Fibroblast of gingiva (primary cell): Measurements from ENCODE around the gene PSMD9.
"Not testable (repeated sequence)": the region's sequence is repeated elsewhere in the genome, so short reads cannot be mapped to it uniquely, and the experiment has no call there.

ENCODE experiments used
- DNase-seq: peaks from one replicate; pipeline ENCODE4 v3.0.0-alpha.2; 2011; ENCODE audit warnings: low read depth

Gene PSMD9, protein sequence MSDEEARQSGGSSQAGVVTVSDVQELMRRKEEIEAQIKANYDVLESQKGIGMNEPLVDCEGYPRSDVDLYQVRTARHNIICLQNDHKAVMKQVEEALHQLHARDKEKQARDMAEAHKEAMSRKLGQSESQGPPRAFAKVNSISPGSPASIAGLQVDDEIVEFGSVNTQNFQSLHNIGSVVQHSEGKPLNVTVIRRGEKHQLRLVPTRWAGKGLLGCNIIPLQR

DNA sequence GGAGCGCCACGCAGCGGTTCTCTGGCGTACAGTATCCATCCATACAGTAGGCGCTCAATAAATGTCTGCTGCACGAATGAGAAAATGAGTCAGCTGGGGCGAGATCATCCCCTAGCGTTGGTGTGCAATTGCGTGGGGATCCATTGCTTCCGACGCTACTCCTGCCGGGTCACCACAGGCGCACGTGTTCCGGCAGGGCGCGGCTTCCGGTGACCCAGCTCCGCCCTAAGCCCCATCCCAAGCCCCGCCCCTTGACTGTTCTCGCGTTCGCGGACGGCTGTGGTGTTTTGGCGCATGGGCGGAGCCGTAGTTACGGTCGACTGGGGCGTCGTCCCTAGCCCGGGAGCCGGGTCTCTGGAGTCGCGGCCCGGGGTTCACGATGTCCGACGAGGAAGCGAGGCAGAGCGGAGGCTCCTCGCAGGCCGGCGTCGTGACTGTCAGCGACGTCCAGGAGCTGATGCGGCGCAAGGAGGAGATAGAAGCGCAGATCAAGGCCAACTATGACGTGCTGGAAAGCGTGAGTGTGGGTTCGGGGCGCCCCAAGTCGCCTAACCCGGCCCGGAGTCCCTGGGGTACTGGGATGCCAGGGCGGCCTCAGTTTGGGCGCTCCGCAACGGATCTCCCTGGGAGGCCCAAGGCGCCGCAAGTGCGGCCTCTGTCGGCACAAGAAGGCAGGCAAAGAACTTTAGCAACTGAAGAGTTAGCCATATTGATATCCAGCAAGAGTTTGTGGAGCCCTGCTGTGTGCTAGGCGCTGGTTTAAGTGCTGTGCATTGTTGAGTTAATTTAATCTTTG is at the start of gene PSMD9:
Gene PSMD9, plus strand, starts transcription at position 313 of the 796 bp plus-strand sequence. Its CDS starts 67 bp downstream, at position 380.
- DNase-seq: peak; percentile 99

GRCh38 chr12:121839106-121839992 is 49.2 kb upstream of the PSMD9 start:
- DNase-seq: peak; percentile 95

- DNase-seq: no peak
Observed at GRCh38 chr12:121839993-121840761, 48.4 kb upstream of the PSMD9 start.

DNA sequence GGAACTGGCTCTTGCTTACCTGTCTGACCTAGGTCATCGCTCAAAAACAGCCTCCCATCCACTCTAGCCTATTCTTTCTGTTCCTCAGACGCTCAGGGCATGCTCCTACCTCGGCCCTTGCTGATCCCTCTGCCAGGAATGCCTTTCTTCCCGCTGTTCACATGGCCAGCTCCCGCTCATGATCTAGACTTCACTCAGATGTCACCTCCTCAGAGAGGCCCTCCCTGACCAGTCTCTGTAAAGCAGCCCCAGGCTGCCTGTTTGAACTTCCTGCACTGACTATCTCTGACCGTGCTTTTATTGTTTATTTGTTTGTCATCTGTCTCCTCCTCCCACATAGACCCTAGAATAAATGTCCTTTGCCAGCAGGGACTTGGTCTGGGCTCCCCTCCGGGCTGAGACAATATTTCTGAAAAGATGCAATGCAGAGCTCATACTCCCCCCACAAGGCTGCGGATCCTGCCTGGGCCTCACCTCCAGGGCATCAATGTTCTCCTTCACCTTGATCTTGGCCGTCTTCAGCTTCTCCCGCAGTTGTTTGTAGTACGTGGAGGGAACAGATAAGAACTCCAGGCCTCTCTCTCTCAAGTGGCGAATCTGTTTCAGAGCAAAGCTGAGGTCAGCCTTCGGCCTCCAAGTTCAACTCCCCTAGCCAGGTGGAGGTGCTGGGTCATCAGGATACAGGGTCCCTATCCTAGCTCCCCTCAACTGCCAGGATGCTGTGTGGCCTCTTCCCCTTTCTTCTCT is 45.2 kb upstream of the PSMD9 start:
- DNase-seq: no peak

DNA sequence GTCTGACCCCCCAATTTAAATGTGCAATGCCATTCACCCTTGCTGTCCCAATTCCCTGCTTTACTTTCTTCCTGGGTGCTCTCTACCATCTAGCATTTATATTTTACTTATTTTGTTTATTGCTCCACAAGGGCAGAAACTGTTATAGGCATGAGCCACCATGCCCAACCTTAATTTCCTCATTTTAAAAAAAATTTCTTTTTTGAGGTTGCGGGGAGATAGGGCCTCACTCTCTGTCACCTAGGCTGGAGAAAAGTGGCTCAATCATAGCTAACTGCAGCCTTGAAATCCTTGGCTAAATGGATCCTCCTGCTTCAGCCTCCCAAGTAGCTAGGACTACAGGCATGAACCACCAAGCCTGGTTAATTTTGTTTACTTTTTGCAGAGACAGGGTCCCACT is 42.9 kb upstream of the PSMD9 start:
- DNase-seq: no peak

GRCh38 chr12:121849211-121849610 is 39.4 kb upstream of the PSMD9 start:
- no peak for DNase-seq

DNA sequence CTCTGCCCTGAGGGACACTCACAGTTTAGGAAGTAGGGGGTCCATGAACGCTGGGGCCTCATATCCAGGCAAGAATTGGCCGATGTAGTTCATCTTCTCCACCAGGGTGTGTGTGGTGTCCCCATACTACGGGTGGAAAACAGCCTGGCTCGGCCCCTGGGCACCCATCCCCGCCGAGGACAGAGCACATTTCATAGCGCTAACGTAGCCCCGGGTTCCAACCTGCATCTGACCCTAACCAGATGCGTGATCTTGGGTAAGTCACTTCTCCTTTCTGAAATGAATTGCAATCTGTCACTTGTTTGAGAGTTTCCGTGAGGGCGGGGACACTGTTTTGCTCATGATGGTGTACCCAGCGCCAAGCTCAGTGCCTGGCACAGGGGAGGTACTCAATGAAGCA is 38.9 kb upstream of the PSMD9 start:
- DNase-seq: no peak

DNA sequence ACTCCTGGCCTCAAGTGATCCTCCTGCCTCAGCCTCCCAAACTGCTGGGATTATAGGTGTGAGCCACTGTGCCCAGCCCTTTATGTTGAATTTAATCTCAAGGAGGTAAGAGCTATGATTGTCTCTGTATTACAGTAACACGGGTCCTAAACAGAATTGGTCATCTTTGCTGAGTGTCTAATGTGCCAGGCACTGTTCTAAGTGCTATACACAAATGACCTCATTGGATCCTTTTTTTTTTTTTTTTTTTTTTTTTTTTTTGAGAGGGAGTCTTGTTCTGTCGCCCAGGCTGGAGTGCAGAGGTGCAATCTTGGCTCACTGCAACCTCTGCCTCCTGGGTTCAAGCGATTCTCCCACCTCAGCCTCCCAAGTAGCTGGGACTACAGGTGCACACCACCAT is 36.2 kb upstream of the PSMD9 start:
- DNase-seq: not testable (repeated sequence)

- peak; percentile 53 for DNase-seq
Observed at GRCh38 chr12:121857322-121858246, 31.0 kb upstream of the PSMD9 start.

DNA sequence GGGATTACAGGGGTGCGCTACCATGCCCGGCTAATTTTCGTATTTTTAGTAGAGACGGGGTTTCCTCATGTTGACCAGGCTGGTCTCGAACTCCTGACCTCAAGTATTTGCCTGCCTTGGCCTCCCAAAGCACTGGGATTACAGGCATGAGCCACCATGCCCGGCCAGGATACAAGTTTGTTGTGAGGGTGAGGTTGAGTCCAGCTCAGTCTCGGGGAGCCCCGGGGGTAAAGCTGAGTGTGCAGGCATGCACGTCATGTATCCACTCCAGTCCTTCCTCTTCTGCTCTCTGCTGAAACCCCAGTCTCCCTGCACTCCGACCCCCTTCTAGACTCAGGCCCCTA is 30.3 kb upstream of the PSMD9 start:
- DNase-seq: no peak

GRCh38 chr12:121858662-121859572 is 29.7 kb upstream of the PSMD9 start, which contains the start of gene HPD:
Gene HPD (minus strand): TSS chr12:121858859. CDS start chr12:121858823, 36 bp downstream.
- peak; percentile 91 for DNase-seq

GRCh38 chr12:121860257-121860656 is 28.3 kb upstream of the PSMD9 start:
- DNase-seq: no peak

- not testable (repeated sequence) for DNase-seq
Observed at GRCh38 chr12:121860699-121861098, 27.9 kb upstream of the PSMD9 start.

DNA sequence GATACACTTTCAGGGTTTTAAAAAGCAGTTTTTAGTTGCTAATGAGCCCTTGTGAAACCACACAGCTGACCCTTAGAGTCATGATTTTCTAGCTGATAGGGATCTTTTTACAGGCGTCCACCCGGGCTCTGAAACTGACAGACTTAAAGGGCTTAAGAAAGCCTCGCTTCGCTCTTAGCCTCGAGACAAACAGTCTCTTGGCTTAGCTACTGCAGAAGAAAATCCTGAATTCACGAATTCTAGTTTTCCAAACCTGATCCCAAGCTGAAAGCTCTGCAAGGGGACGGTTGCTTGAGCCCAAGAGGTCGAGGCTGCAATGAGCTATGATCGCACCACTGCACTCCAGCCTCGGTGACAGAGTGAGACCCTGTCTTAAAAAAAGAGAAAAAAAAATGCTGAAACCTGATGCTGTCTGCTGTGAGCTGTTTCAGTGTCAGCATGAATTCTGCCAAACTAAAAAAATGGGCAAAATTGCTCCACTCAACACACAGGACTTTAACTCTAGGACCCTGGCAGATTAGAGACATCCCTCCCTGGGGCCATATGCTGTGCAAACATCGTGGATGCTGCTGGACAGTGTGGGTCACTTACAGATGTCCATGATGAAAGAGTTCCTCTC is 26.8 kb upstream of the PSMD9 start:
- DNase-seq: peak; percentile 60

GRCh38 chr12:121866331-121866730 is 22.3 kb upstream of the PSMD9 start:
- peak; percentile 81 for DNase-seq

GRCh38 chr12:121869229-121869628 is 19.4 kb upstream of the PSMD9 start:
- DNase-seq: not testable (repeated sequence)

DNA sequence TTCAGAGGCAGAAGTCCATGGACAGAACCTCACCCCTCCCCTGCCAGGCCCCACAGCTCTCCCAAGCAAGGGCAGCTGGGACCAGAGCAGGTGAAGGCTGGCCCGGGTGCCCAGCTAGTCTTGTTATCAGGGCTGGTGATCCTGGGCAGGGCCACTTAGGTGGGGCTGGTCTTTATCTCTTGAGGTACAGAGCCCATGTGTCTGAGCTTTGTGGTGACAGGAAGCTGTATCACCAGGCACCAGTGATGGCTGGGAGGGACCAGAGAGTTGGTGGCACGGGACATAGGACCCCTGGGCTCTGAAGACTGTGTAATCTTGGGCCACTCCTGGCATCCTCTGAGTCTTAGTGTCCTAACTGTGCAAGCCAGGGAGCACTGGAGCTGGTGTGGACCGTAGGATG is 17.1 kb upstream of the PSMD9 start:
- no peak for DNase-seq

- DNase-seq: peak; percentile 93
Observed at GRCh38 chr12:121872546-121873215, 15.9 kb upstream of the PSMD9 start.
